H1 (cell line): ENCODE results near the gene MAP3K13. TPM values are rescaled to one million over a fixed set of nuclear protein-coding genes. Genes with fewer than 3 reads are reported as not detected.

Experiments used
- CTCF ChIA-PET: fragments of 300-600 bp; sonication (Branson Sonifier 250); formaldehyde crosslinking; loops from one replicate; lab custom pipeline; 2021; ENCODE audit not compliant: partially characterized antibody; lab: Charles Lee
- POLR2A ChIA-PET: fragments of 300-600 bp; sonication (Branson Sonifier 250); formaldehyde crosslinking; loops from one replicate; lab custom pipeline; 2021; ENCODE audit warnings: inconsistent platforms; ENCODE audit not compliant: partially characterized antibody; lab: Charles Lee
- DNase-seq, 2 experiments: peaks; one replicate each; pipeline versions ENCODE4 v3.0.0 to v3.0.0-alpha.2; 2010 to 2022; ENCODE audit warnings: low spot score in 2 of 2, low read depth in 1 of 2, mixed read lengths in 1 of 2
- FAIRE-seq: peaks from 2 replicates; lab custom pipeline; 2011; peaks lifted over from hg19 to GRCh38; lab: Jason Lieb, UNC
- H2AFZ ChIP-seq: 2 replicates; pipeline ENCODE4 v1.8.1; 2012; ENCODE audit warnings: low read length, inconsistent platforms
- H2AK5ac ChIP-seq: 2 replicates; pipeline ENCODE4 v1.6.1; 2013; ENCODE audit warnings: low read depth, low read length
- H2BK120ac ChIP-seq: replicated peaks from 2 replicates; pipeline ENCODE3; 2013; ENCODE audit warnings: low read depth, low read length, inconsistent platforms
- H2BK12ac ChIP-seq: 2 replicates; pipeline ENCODE4 v1.6.1; 2013; ENCODE audit warnings: low read depth, low read length
- H2BK15ac ChIP-seq: 2 replicates; pipeline ENCODE4 v1.6.1; 2013; ENCODE audit warnings: low read length
- H2BK20ac ChIP-seq: 2 replicates; pipeline ENCODE4 v1.6.1; 2013; ENCODE audit warnings: low read length
- H2BK5ac ChIP-seq: 2 replicates; pipeline ENCODE4 v1.6.1; 2013; ENCODE audit warnings: low read depth, low read length
- H3K14ac ChIP-seq: 2 replicates; pipeline ENCODE4 v1.6.1; 2013; ENCODE audit warnings: inconsistent platforms; ENCODE audit not compliant: insufficient read length
- H3K18ac ChIP-seq: 2 replicates; pipeline ENCODE4 v1.6.1; 2013; ENCODE audit warnings: low read length; ENCODE audit errors: extremely low read depth
- H3K23ac ChIP-seq: 2 replicates; pipeline ENCODE4 v1.6.1; 2013; ENCODE audit warnings: inconsistent platforms; ENCODE audit not compliant: insufficient read length
- H3K23me2 ChIP-seq: 2 replicates; pipeline ENCODE4 v1.6.1; 2013; ENCODE audit warnings: low read depth, low read length
- H3K27ac ChIP-seq: 2 replicates; pipeline ENCODE4 v1.6.1; 2011; ENCODE audit warnings: low read depth, low read length, inconsistent platforms
- H3K27me3 ChIP-seq, 4 experiments: replicated peaks in 1 of 4; 1 replicate in 1 of 4; 2 replicates in 3 of 4; pipeline versions ENCODE4 v1.6.1 to v1.8.1; 2011 to 2013; ENCODE audit warnings: low read length in 3 of 4, mild to moderate bottlenecking in 3 of 4, inconsistent platforms in 2 of 4, mixed read lengths in 2 of 4, moderate library complexity in 1 of 4; ENCODE audit not compliant: control insufficient read depth in 3 of 4, insufficient read depth in 3 of 4; ENCODE audit errors: extremely low read depth in 1 of 4
- H3K36me3 ChIP-seq, 4 experiments: 2 replicates each; pipeline versions ENCODE4 v1.6.1 to v1.8.1; 2011 to 2013; ENCODE audit warnings: mild to moderate bottlenecking in 4 of 4, low read length in 3 of 4, moderate library complexity in 2 of 4, control low read depth in 1 of 4, inconsistent platforms in 1 of 4; ENCODE audit not compliant: insufficient read depth in 4 of 4, control insufficient read depth in 2 of 4
- H3K4ac ChIP-seq: replicated peaks from 2 replicates; pipeline ENCODE3; 2013; ENCODE audit warnings: low read length, low read depth, mixed read lengths, inconsistent platforms; ENCODE audit not compliant: insufficient read length
- H3K4me1 ChIP-seq, 4 experiments: replicated peaks in 1 of 4; 1 replicate in 1 of 4; 2 replicates in 3 of 4; pipeline versions ENCODE4 v1.6.1 to v1.8.1; 2011 to 2013; ENCODE audit warnings: low read length in 3 of 4, inconsistent platforms in 2 of 4, mixed read lengths in 1 of 4; ENCODE audit not compliant: insufficient read depth in 4 of 4, control insufficient read depth in 3 of 4
- H3K4me2 ChIP-seq, 2 experiments: 2 replicates each; pipeline versions ENCODE4 v1.6.1 to v1.8.1; 2011 to 2013; ENCODE audit warnings: low read depth in 2 of 2, low read length in 2 of 2, control low read depth in 1 of 2, inconsistent platforms in 1 of 2, mild to moderate bottlenecking in 1 of 2; ENCODE audit not compliant: insufficient read depth in 1 of 2
- H3K4me3 ChIP-seq, 4 experiments: fragments of 200-600, 300-600 bp in 1 of 4; sonication (generic), shearing (Covaris generic), sonication (Bioruptor Twin) in 1 of 4; 2 replicates each; pipeline versions ENCODE4 v1.5.1 to v1.8.1; 2011 to 2016; ENCODE audit warnings: low read length in 4 of 4, low read depth in 3 of 4, control low read depth in 2 of 4, inconsistent platforms in 2 of 4, mild to moderate bottlenecking in 2 of 4, mixed read lengths in 1 of 4, moderate library complexity in 1 of 4; ENCODE audit not compliant: insufficient read depth in 2 of 4; ENCODE audit errors: extremely low read depth in 1 of 4
- H3K56ac ChIP-seq: replicated peaks from 2 replicates; pipeline ENCODE3; 2013; ENCODE audit warnings: low read depth, mild to moderate bottlenecking, mixed read lengths, low read length, inconsistent platforms; ENCODE audit not compliant: insufficient read length
- H3K79me1 ChIP-seq: 2 replicates; pipeline ENCODE4 v1.6.1; 2013; ENCODE audit warnings: low read depth, low read length, control low read depth
- H3K79me2 ChIP-seq, 2 experiments: 2 replicates each; pipeline versions ENCODE4 v1.6.1 to v1.8.1; 2012 to 2013; ENCODE audit warnings: low read length in 2 of 2, mild to moderate bottlenecking in 2 of 2, inconsistent platforms in 1 of 2; ENCODE audit not compliant: insufficient read depth in 2 of 2, control insufficient read depth in 1 of 2
- H3K9ac ChIP-seq, 4 experiments: replicated peaks in 1 of 4; 1 replicate in 1 of 4; 2 replicates in 3 of 4; pipeline versions ENCODE4 v1.6.1 to v1.8.1; 2011 to 2013; ENCODE audit warnings: low read depth in 3 of 4, low read length in 3 of 4, control low read depth in 2 of 4, mild to moderate bottlenecking in 2 of 4, moderate library complexity in 2 of 4, inconsistent platforms in 1 of 4; ENCODE audit errors: extremely low read depth in 1 of 4
- H3K9me3 ChIP-seq, 2 experiments: 2 replicates each; pipeline versions ENCODE4 v1.6.1 to v1.8.1; 2012 to 2013; ENCODE audit warnings: mild to moderate bottlenecking in 2 of 2, moderate library complexity in 2 of 2, control low read depth in 1 of 2, inconsistent platforms in 1 of 2, low read depth in 1 of 2, low read length in 1 of 2, mixed read lengths in 1 of 2; ENCODE audit not compliant: insufficient read depth in 2 of 2
- H4K20me1 ChIP-seq, 2 experiments: replicated peaks in 1 of 2; 2 replicates each; pipeline versions ENCODE3 to v1.8.1; 2011 to 2013; ENCODE audit warnings: inconsistent platforms in 2 of 2, low read length in 2 of 2, mild to moderate bottlenecking in 1 of 2; ENCODE audit not compliant: insufficient read depth in 2 of 2, control insufficient read depth in 1 of 2
- H4K5ac ChIP-seq: 2 replicates; pipeline ENCODE4 v1.6.1; 2013; ENCODE audit warnings: low read length, low read depth, mixed read lengths, inconsistent platforms; ENCODE audit not compliant: insufficient read length
- H4K8ac ChIP-seq: 2 replicates; pipeline ENCODE4 v1.8.0; 2013; ENCODE audit warnings: mild to moderate bottlenecking, moderate library complexity, low read length, inconsistent platforms; ENCODE audit not compliant: insufficient read depth; ENCODE audit errors: extremely low read depth
- H4K91ac ChIP-seq: replicated peaks from 2 replicates; pipeline ENCODE3; 2013; ENCODE audit warnings: low read length, mixed read lengths, inconsistent platforms; ENCODE audit not compliant: insufficient read length
- BCL11A ChIP-seq, 2 experiments: IDR thresholded peaks; one replicate each; pipeline ENCODE4 v1.6.1; 2011; ENCODE audit warnings: low read depth in 2 of 2, low read length in 2 of 2, mild to moderate bottlenecking in 2 of 2
- CTBP2 ChIP-seq: IDR thresholded peaks from 2 replicates; pipeline ENCODE4 v1.7.0; 2011; ENCODE audit warnings: borderline replicate concordance, mild to moderate bottlenecking, moderate library complexity, mixed read lengths, low read length; ENCODE audit not compliant: insufficient read depth, insufficient read length
- EP300 ChIP-seq, 2 experiments: IDR thresholded peaks; 1 replicate in 1 of 2; 2 replicates in 1 of 2; pipeline ENCODE4 v1.6.1; 2011 to 2012; ENCODE audit warnings: low read depth in 2 of 2, low read length in 2 of 2, mild to moderate bottlenecking in 2 of 2, borderline replicate concordance in 1 of 2, inconsistent platforms in 1 of 2, moderate library complexity in 1 of 2
- RNF2 ChIP-seq: fragments of 200-900, 300-1000 bp; sonication (generic); IDR thresholded peaks from 2 replicates; pipeline ENCODE4 v1.7.1; 2016; ENCODE audit warnings: borderline replicate concordance, low read depth, mild to moderate bottlenecking, antibody characterized with exemption, low read length; ENCODE audit not compliant: poor library complexity, severe bottlenecking; ENCODE audit errors: missing control alignments
- RXRA ChIP-seq: IDR thresholded peaks from 2 replicates; pipeline ENCODE4 v1.6.1; 2011; ENCODE audit warnings: low read depth, mild to moderate bottlenecking, low read length, moderate library complexity; ENCODE audit not compliant: insufficient read depth
- SAP30 ChIP-seq: fragments of 300-600 bp; sonication (generic); IDR thresholded peaks from 2 replicates; pipeline ENCODE4 v1.7.1; 2012; ENCODE audit warnings: low read length, moderate library complexity, mild to moderate bottlenecking, inconsistent platforms; ENCODE audit not compliant: insufficient read depth, insufficient replicate concordance
- WGBS, 2 experiments: shearing (Covaris generic) in 1 of 2; methylation state at CpG; one replicate each; pipeline versions ENCODE4 v1.1.6 to v1.1.7; 2013 to 2015; ENCODE audit warnings: low lambda C conversion rate in 2 of 2, mixed read lengths in 2 of 2, inconsistent platforms in 1 of 2, low coverage in 1 of 2, missing lambda C conversion rate in 1 of 2; ENCODE audit not compliant: insufficient replicate concordance in 2 of 2, insufficient coverage in 1 of 2, insufficient read length in 1 of 2; ENCODE audit errors: extremely low coverage in 1 of 2, missing lambda C conversion rate in 1 of 2; 5-methylcytosine and 5-hydroxymethylcytosine counted together
- polyA plus RNA-seq, 7 experiments: library from polyadenylated mRNA; depleted of rRNA in 3 of 7; stranded (reverse) in 5 of 7; unstranded in 2 of 7; fragments of >200 nt in 5 of 7; fragments of 200-250 nt in 2 of 7; gene quantifications; 1 replicate in 5 of 7; 2 replicates in 1 of 7; 4 replicates in 1 of 7; pipeline versions ENCODE4 v1.2.1 to v1.2.3, GENCODE V29; 2011 to 2013; ENCODE audit warnings: missing spikeins in 2 of 7, mixed read lengths in 2 of 7
- total RNA-seq: library from RNA; stranded (reverse); fragmentation: NEBNext Ultra II Directional; extraction: Animal tissue kit (Norgen Biotek cat#: 25700); gene quantifications from 2 replicates; pipeline ENCODE4 v1.2.1, GENCODE V29; 2021
- TF ChIP-seq, protein P1 (sequence below): IDR thresholded peaks from 2 replicates; pipeline ENCODE4 v1.6.1; 2012; ENCODE audit warnings: inconsistent platforms

MAP3K13 gene
- total and polyA plus RNA-seq, 2 of the 8 experiments (the other 6 are each of a cell fraction or from before 2014, with no cell fraction given), result 6.8 to 17.9 TPM

DNA sequence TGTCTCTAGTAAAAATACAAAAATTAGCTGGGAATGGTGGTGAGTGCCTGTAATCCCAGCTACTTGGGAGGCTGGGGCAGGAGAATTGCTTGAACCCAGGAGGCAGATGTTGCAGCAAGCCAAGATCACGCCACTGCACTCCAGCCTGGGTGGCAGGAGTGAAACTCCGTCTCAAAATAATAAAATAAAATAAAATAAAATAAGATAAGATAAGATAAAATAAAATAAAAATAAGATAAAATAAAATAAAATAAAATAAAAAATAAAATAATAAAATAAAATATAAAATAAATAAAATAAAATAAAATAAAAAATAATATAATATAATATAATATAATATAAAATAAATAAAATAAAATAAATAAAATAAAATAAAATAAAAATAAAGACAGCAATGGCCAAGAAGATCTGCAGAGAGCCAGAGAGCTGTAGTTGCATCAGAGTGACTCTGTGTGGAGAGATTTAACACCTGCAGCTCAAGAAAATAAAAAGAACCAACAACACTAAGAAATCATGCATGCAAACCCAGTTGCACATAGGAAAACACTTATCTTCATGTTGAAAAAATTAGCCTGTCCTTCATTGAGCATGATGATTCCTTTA is 163.5 kb downstream of the MAP3K13 start:
- Histone ChIP-seq H3K4me2 (no peak overlapping the region), H3K79me2 (no peaks in the 10 kb centered on the region), H3K4me1 (no peaks in the 10 kb centered on the region), H2BK15ac (no peak overlapping the region), H3K27me3 (no peaks in the 10 kb centered on the region), H2AK5ac (no peak overlapping the region), H3K4me3 (no peak overlapping the region), H3K36me3 (no peaks in the 10 kb centered on the region), H3K56ac (no peak overlapping the region), H4K20me1 (no peaks in the 10 kb centered on the region), H3K79me1 (no peaks in the 10 kb centered on the region), H3K14ac (no peak overlapping the region), H2BK20ac (no peak overlapping the region), H3K27ac (no peak overlapping the region), H2BK12ac (no peak overlapping the region), H2BK5ac (no peak overlapping the region), H4K8ac (no peak overlapping the region), H3K18ac (no peak overlapping the region), H3K23me2 (no peaks in the 10 kb centered on the region), H4K5ac (no peak overlapping the region), H2BK120ac (no peak overlapping the region), H3K4ac (no peak overlapping the region), H3K23ac (no peak overlapping the region), H4K91ac (no peak overlapping the region), H2AFZ (no peak overlapping the region), H3K9me3 (no peaks in the 10 kb centered on the region), H3K9ac (no peak overlapping the region)
- POLR2A ChIA-PET, result no interaction called here
- CTCF ChIA-PET, result interaction anchor here (1.1 to 2.0 kb wide), 5 partner anchors 8 to 219 kb away, joined by 3 to 6 read pairs (median 5); no protein-coding TSS in a partner anchor
- DNase-seq, result no peak
- 96% methylated on average over 2 of the region's 2 CpGs; no CpG with 5 or more reads in 1 of the 2 experiments for WGBS, 2 experiments
- no peak for FAIRE-seq
- TF ChIP-seq RNF2, result no peak
- no peak for TF ChIP-seq SAP30
- TF ChIP-seq BCL11A (IDR thresholded peaks at IDR 0.05; ENCODE audit: low read depth in 2 of 2, low read length in 2 of 2), result no peak
- TF ChIP-seq CTBP2, result no peak
- no peak for TF ChIP-seq EP300 (IDR thresholded peaks at IDR 0.05; ENCODE audit: borderline replicate concordance in 1 of 2, low read depth in 2 of 2, low read length in 2 of 2)
- TF ChIP-seq RXRA, result no peak
- TF ChIP-seq, protein P1, sequence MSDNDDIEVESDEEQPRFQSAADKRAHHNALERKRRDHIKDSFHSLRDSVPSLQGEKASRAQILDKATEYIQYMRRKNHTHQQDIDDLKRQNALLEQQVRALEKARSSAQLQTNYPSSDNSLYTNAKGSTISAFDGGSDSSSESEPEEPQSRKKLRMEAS, result no peak
